Frontal cortex (tissue), 4 donors: Measurements from ENCODE around the gene SLC5A9. TPM values are rescaled to one million over a fixed set of nuclear protein-coding genes. Genes with fewer than 3 reads are reported as not detected.
"Not testable (repeated sequence)": the region's sequence is repeated elsewhere in the genome, so short reads cannot be mapped to it uniquely, and the experiment has no call there.

Experiments
- DNase-seq, 2 donors: peaks; one replicate each; pipeline ENCODE4 v3.0.0; 2012; ENCODE audit warnings: low spot score in 2 of 2
- FAIRE-seq: peaks from 2 replicates; lab custom pipeline; 2012; peaks lifted over from hg19 to GRCh38; lab: Jason Lieb, UNC
- total RNA-seq: library from RNA; depleted of rRNA; stranded (reverse); fragments of >200 nt; gene quantifications from one replicate; pipeline ENCODE4 v1.2.3, GENCODE V29; 2014
- donor health status: control.
- donor health status: control.
- donor health status: control.

The SLC5A9 gene
- total RNA-seq, 1 donor from 2014 or later: not detected

- DNase-seq (no peak), FAIRE-seq (no peak)
Observed at GRCh38 chr1:48291421-48291820, 68.9 kb downstream of the SLC5A9 start.

GRCh38 chr1:48292706-48293105, 70.2 kb downstream of the SLC5A9 start:
- DNase-seq: no peak
- FAIRE-seq: no peak

GRCh38 chr1:48294094-48294493, 71.6 kb downstream of the SLC5A9 start:
- FAIRE-seq: not testable (repeated sequence)

GRCh38 chr1:48294656-48295055, 72.1 kb downstream of the SLC5A9 start:
- DNase-seq (no peak), FAIRE-seq (no peak)

More at GRCh38 chr1:48294094-48294493, 71.6 kb downstream of the SLC5A9 start:
- DNase-seq: not testable (repeated sequence)

Other genes with a start within 250 kb of the SLC5A9 start
- under 0.01 TPM for gene TRABD2B, start 225.3 kb upstream of the SLC5A9 start, total RNA-seq
- gene SPATA6, start 249.5 kb downstream of the SLC5A9 start, total RNA-seq: 16.7 TPM